Thyroid gland (tissue), 4 donors: ENCODE results near the gene SMIM29. TPM values are rescaled to one million over a fixed set of nuclear protein-coding genes. Genes with fewer than 3 reads are reported as not detected.

Experiments
- DNase-seq, 2 donors: peaks; one replicate each; pipeline ENCODE4 v3.0.0-alpha.2; 2019
- H3K27ac ChIP-seq, 3 donors: fragments of 200-600 bp; sonication (generic); 1 replicate in 2 of 3; 2 replicates in 1 of 3; pipeline ENCODE4 v1.5.1; 2016 to 2019; ENCODE audit warnings: mild to moderate bottlenecking in 1 of 3, moderate library complexity in 1 of 3
- H3K27me3 ChIP-seq: fragments of 200-600 bp; sonication (generic); one replicate; pipeline ENCODE4 v1.5.1; 2019
- H3K36me3 ChIP-seq, 2 donors: fragments of 200-600 bp; sonication (generic); one replicate each; pipeline ENCODE4 v1.5.1; 2016 to 2019
- H3K4me1 ChIP-seq, 2 donors: fragments of 200-600 bp; sonication (generic); one replicate each; pipeline ENCODE4 v1.5.1; 2017 to 2019
- H3K4me3 ChIP-seq, 3 donors: fragments of 200-600 bp; sonication (generic); replicated peaks in 1 of 3; 1 replicate in 2 of 3; 2 replicates in 1 of 3; pipeline ENCODE4 v1.5.1; 2016; ENCODE audit warnings: mild to moderate bottlenecking in 1 of 3
- H3K9me3 ChIP-seq: fragments of 200-600 bp; sonication (generic); one replicate; pipeline ENCODE4 v1.5.1; 2017
- POLR2A ChIP-seq, 2 donors: fragments of 450-650 bp; IDR thresholded peaks; one replicate each; pipeline ENCODE4 v1.6.1; 2017; ENCODE audit warnings: antibody characterized with exemption in 2 of 2, mild to moderate bottlenecking in 2 of 2, moderate library complexity in 1 of 2
- WGBS, 2 donors: methylation state at CpG; one replicate each; pipeline ENCODE4 v1.1.5; 2017; 5-methylcytosine and 5-hydroxymethylcytosine counted together
- intact Hi-C: fragments of 100-400 bp; cut with DNase I; formaldehyde crosslinking; loops from one replicate; pipeline ENCODE4 v1.15.1; 2023
- total RNA-seq, 4 donors: library from RNA; depleted of rRNA; stranded (reverse); fragments of >200 nt; gene quantifications; one replicate each; pipeline ENCODE4 v1.2.3, GENCODE V29; 2016
- TF ChIP-seq, protein P1 (sequence below), 6 experiments: fragments of 200-600 bp in 3 of 6; fragments of 450-650 bp in 3 of 6; sonication (generic) in 3 of 6; IDR thresholded peaks; one replicate each; pipeline ENCODE4 v1.5.1; 2016 to 2019; ENCODE audit warnings: antibody characterized with exemption in 6 of 6, mild to moderate bottlenecking in 2 of 6, inconsistent platforms in 1 of 6, moderate library complexity in 1 of 6

SMIM29 gene
- total RNA-seq, 4 donors from 2014 or later = 23.4 to 46.2 (median 31.1) TPM

- no peak for DNase-seq
- intact Hi-C loops = no loop called here
- H3K9me3 ChIP-seq = no peaks in the 10 kb centered on the region
- 96 to 97% methylated on average over 7 of the region's 7 CpGs for WGBS, 2 donors
- H3K27ac ChIP-seq = peak overlapping the region in 1 of 3 donors; percentile 91
- H3K36me3 ChIP-seq = no peaks in the 10 kb centered on the region
- no peak overlapping the region for H3K4me3 ChIP-seq
- TF ChIP-seq POLR2A (IDR thresholded peaks at IDR 0.05) = no peak
- TF ChIP-seq, protein P1, sequence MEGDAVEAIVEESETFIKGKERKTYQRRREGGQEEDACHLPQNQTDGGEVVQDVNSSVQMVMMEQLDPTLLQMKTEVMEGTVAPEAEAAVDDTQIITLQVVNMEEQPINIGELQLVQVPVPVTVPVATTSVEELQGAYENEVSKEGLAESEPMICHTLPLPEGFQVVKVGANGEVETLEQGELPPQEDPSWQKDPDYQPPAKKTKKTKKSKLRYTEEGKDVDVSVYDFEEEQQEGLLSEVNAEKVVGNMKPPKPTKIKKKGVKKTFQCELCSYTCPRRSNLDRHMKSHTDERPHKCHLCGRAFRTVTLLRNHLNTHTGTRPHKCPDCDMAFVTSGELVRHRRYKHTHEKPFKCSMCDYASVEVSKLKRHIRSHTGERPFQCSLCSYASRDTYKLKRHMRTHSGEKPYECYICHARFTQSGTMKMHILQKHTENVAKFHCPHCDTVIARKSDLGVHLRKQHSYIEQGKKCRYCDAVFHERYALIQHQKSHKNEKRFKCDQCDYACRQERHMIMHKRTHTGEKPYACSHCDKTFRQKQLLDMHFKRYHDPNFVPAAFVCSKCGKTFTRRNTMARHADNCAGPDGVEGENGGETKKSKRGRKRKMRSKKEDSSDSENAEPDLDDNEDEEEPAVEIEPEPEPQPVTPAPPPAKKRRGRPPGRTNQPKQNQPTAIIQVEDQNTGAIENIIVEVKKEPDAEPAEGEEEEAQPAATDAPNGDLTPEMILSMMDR (IDR thresholded peaks at IDR 0.05) = no peak
- H3K27me3 ChIP-seq = no peaks in the 10 kb centered on the region
- H3K4me1 ChIP-seq = peaks cover 14 to 26% of the 10 kb centered on the region in 2 donors
These were observed 14.9 kb downstream of the SMIM29 start for GRCh38 chr6:34233867-34234266.

- Histone ChIP-seq H3K27ac (no peak overlapping the region), H3K4me1 (peaks cover 8 to 16% of the 10 kb centered on the region in 2 donors), H3K9me3 (no peaks in the 10 kb centered on the region), H3K4me3 (no peak overlapping the region), H3K27me3 (no peaks in the 10 kb centered on the region), H3K36me3 (no peaks in the 10 kb centered on the region)
- TF ChIP-seq, protein P1 (IDR thresholded peaks at IDR 0.05) = no peak
- TF ChIP-seq POLR2A (IDR thresholded peaks at IDR 0.05) = no peak
- peak; percentile 35 to 42 for DNase-seq
- WGBS, 2 donors = 72 to 77% methylated on average over 4 of the region's 5 CpGs
- intact Hi-C loops = no loop called here
These were observed 15.9 kb downstream of the SMIM29 start for GRCh38 chr6:34232901-34233300.

- Histone ChIP-seq H3K4me1 (peaks cover 8 to 16% of the 10 kb centered on the region in 2 donors), H3K4me3 (no peak overlapping the region), H3K9me3 (no peaks in the 10 kb centered on the region), H3K27ac (no peak overlapping the region), H3K27me3 (no peaks in the 10 kb centered on the region), H3K36me3 (no peaks in the 10 kb centered on the region)
- TF ChIP-seq, protein P1 (IDR thresholded peaks at IDR 0.05) = no peak
- no peak for TF ChIP-seq POLR2A (IDR thresholded peaks at IDR 0.05)
- 93 to 95% methylated on average over 16 to 17 of the region's 17 CpGs for WGBS, 2 donors
- intact Hi-C loops = no loop called here
- DNase-seq = no peak
These were observed 17.1 kb downstream of the SMIM29 start for GRCh38 chr6:34231566-34232336.

DNA sequence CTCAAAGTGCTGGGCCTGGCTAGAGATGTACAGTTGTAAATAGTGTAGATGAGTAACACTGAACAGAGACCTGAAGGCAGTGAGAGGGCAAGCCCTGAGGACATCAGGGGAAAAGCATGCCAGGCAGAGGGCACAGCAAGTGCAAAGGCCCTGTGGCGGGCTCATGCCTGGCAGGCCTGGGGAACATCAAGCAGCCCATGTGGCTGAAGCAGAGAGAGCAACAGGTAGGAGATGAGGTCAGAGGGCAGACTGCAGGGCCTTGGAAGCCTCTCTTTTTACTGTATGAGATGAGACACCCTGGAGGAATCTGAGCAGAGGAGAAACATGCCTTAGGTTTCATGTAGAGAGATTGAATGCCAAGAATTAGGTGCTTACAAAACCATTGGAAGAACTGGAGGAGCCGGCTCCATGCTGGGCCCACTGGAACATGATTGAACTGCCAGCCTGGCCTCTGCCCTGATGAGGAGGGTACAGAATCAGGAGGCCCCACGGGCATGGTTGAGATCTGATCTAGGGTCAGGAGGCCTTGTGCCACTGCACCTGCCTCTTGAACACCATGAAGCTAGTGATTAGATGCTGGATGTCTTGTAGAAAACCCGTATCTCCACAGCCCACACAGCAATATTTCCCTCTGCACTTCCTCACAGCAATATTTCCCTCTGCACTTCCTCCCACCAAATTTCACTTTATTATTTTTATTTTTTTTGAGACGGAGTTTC, 18.0 kb downstream of the SMIM29 start:
- TF ChIP-seq POLR2A (IDR thresholded peaks at IDR 0.05) = no peak
- TF ChIP-seq, protein P1 (IDR thresholded peaks at IDR 0.05) = no peak
- intact Hi-C loops = no loop called here
- Histone ChIP-seq H3K36me3 (no peaks in the 10 kb centered on the region), H3K4me3 (no peak overlapping the region), H3K9me3 (no peaks in the 10 kb centered on the region), H3K4me1 (peaks cover 1 to 9% of the 10 kb centered on the region in 2 donors), H3K27ac (no peak overlapping the region), H3K27me3 (no peaks in the 10 kb centered on the region)
- DNase-seq = no peak
- 89 to 95% methylated on average over 5 of the region's 5 CpGs for WGBS, 2 donors

DNA sequence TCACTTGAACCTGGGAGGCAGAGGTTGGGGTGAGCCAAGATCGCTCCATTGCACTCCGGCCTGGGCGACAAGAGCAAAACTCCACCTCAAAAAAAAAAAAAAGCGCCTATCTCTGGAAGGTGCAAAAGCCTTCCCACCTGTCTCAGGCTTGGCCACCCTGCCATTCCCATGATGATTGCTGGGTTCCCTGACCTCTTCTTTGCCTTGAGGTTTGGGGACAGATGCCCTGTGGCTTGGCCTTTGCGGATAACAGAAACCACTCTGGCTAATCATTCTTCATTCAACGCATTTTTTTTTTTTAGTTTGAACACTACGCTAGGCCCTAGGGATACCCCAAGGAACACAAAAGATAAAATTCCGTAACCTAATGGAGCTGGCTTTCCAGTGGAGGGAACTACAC, 18.9 kb downstream of the SMIM29 start:
- no peak overlapping the region for H3K4me3 ChIP-seq
- H3K27me3 ChIP-seq = no peaks in the 10 kb centered on the region
- DNase-seq = no peak
- H3K27ac ChIP-seq = no peak overlapping the region
- TF ChIP-seq, protein P1 (IDR thresholded peaks at IDR 0.05) = no peak
- TF ChIP-seq POLR2A (IDR thresholded peaks at IDR 0.05) = no peak
- WGBS, 2 donors = 94 to 97% methylated on average over 8 of the region's 8 CpGs
- intact Hi-C loops = no loop called here
- no peaks in the 10 kb centered on the region for H3K9me3 ChIP-seq
- no peaks in the 10 kb centered on the region for H3K4me1 ChIP-seq
- no peaks in the 10 kb centered on the region for H3K36me3 ChIP-seq
